Lower leg skin (tissue), 3 donors: ENCODE data around the gene BAIAP2.

Experiments used
- POLR2A ChIP-seq, 2 donors: fragments of 450-650 bp; IDR thresholded peaks; one replicate each; pipeline ENCODE4 v1.6.1; 2016 to 2017; ENCODE audit warnings: antibody characterized with exemption in 2 of 2, mild to moderate bottlenecking in 1 of 2, moderate library complexity in 1 of 2
- TF ChIP-seq, protein P1 (sequence below), 3 donors: fragments of 450-650 bp; IDR thresholded peaks; one replicate each; pipeline ENCODE4 v1.5.1; 2016; ENCODE audit warnings: antibody characterized with exemption in 3 of 3, mild to moderate bottlenecking in 3 of 3, moderate library complexity in 2 of 3

DNA sequence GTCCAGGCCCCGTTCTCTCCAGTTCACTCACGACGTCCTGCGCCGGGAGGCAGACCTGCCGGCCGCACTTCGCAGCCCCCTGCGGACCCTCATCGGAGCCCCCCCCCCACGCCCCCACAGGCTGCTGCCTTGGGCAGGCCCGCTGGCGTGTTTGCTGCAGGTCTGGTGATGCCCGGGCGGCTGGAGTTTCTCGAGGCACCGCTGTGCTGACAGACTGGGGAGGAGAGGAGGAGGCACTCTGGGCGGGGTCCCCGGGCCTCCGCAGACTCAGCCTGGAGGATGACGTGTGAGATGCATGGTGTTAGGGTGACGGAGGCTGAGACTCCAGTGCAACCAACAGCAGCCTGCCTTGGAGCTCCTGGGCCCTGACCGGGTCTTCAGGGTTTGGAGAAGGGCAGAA lies 24.1 kb downstream of the BAIAP2 start:
- TF ChIP-seq, protein P1, sequence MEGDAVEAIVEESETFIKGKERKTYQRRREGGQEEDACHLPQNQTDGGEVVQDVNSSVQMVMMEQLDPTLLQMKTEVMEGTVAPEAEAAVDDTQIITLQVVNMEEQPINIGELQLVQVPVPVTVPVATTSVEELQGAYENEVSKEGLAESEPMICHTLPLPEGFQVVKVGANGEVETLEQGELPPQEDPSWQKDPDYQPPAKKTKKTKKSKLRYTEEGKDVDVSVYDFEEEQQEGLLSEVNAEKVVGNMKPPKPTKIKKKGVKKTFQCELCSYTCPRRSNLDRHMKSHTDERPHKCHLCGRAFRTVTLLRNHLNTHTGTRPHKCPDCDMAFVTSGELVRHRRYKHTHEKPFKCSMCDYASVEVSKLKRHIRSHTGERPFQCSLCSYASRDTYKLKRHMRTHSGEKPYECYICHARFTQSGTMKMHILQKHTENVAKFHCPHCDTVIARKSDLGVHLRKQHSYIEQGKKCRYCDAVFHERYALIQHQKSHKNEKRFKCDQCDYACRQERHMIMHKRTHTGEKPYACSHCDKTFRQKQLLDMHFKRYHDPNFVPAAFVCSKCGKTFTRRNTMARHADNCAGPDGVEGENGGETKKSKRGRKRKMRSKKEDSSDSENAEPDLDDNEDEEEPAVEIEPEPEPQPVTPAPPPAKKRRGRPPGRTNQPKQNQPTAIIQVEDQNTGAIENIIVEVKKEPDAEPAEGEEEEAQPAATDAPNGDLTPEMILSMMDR (IDR thresholded peaks at IDR 0.05) = no peak
- no peak for TF ChIP-seq POLR2A (IDR thresholded peaks at IDR 0.05)
